BLaER1 treated with 17β-estradiol and CSF1 and Interleukin-3, amounts not matched to agents 10 nM and 100 nM (cell line): Measurements from ENCODE around the gene FAM111A.
A peak's percentile ranks its signal among the peaks of the same experiment; 100 is the strongest.

Experiments
- H3K27ac ChIP-seq, 11 experiments: shearing (Covaris generic); formaldehyde crosslinking; 2 replicates each; pipeline ENCODE4 v1.8.1; 2022
- H3K27me3 ChIP-seq, 11 experiments: shearing (Covaris generic); formaldehyde crosslinking; 2 replicates each; pipeline ENCODE4 v1.8.1; 2022
- H3K36me3 ChIP-seq, 11 experiments: shearing (Covaris generic); formaldehyde crosslinking; 2 replicates each; pipeline ENCODE4 v1.8.1; 2022
- H3K4me1 ChIP-seq, 10 experiments: shearing (Covaris generic); formaldehyde crosslinking; 2 replicates each; pipeline ENCODE4 v1.8.1; 2022
- H3K4me2 ChIP-seq, 11 experiments: shearing (Covaris generic); formaldehyde crosslinking; 2 replicates each; pipeline ENCODE4 v1.8.1; 2022
- H3K4me3 ChIP-seq, 10 experiments: shearing (Covaris generic); formaldehyde crosslinking; 2 replicates each; pipeline ENCODE4 v1.8.1; 2022
- H3K9ac ChIP-seq, 11 experiments: shearing (Covaris generic); formaldehyde crosslinking; 2 replicates each; pipeline ENCODE4 v1.8.1; 2022
- H3K9me3 ChIP-seq, 11 experiments: shearing (Covaris generic); formaldehyde crosslinking; replicated peaks in 1 of 11; 2 replicates each; pipeline ENCODE4 v1.8.1; 2022
- H4K20me1 ChIP-seq, 11 experiments: shearing (Covaris generic); formaldehyde crosslinking; 2 replicates each; pipeline ENCODE4 v1.8.1; 2022
- Cebpa-rat ChIP-seq, 11 experiments: shearing (Covaris generic); IDR thresholded peaks; 2 replicates each; pipeline ENCODE4 v1.8.1; 2022

The FAM111A gene

DNA sequence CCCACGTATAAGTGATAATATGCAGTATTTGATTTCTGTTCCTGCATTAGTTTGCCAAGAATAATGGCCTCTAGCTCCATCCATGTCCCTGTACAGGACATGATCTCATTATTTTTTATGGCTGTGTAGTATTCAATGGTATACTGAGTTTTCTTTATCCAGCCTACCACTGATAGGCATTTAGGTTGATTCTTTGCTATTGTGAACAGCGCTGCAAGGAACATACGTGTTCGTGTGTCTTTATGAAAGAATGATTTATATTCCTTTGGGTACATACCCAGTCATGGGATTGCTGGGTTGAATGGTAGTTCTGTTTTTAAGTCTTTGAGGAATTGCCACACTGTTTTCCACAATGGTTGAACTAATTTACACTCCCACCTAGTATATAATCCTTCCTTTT is 1.5 kb upstream of the FAM111A start:
- no peak for TF ChIP-seq Cebpa-rat (IDR thresholded peaks at IDR 0.05)
- Histone ChIP-seq H3K4me3 (no peak overlapping the region), H3K9me3 (no peaks in the 10 kb centered on the region), H4K20me1 (no peaks in the 10 kb centered on the region), H3K4me1 (peaks cover 23 to 50% (median 42%) of the 10 kb centered on the region in 10 experiments), H3K27me3 (no peaks in the 10 kb centered on the region), H3K36me3 (peaks cover 0 to 19% (median 0%) of the 10 kb centered on the region in 11 experiments; a peak in 4 of 22 replicates), H3K9ac (no peak overlapping the region; a peak in 3 of 22 replicates), H3K27ac (peak overlapping the region in 1 of 11 experiments; percentile 90; a peak in 1 of 22 replicates), H3K4me2 (peak overlapping the region in 9 of 11 experiments; percentile 25 to 96 (median 90); a peak in 11 of 22 replicates)

DNA sequence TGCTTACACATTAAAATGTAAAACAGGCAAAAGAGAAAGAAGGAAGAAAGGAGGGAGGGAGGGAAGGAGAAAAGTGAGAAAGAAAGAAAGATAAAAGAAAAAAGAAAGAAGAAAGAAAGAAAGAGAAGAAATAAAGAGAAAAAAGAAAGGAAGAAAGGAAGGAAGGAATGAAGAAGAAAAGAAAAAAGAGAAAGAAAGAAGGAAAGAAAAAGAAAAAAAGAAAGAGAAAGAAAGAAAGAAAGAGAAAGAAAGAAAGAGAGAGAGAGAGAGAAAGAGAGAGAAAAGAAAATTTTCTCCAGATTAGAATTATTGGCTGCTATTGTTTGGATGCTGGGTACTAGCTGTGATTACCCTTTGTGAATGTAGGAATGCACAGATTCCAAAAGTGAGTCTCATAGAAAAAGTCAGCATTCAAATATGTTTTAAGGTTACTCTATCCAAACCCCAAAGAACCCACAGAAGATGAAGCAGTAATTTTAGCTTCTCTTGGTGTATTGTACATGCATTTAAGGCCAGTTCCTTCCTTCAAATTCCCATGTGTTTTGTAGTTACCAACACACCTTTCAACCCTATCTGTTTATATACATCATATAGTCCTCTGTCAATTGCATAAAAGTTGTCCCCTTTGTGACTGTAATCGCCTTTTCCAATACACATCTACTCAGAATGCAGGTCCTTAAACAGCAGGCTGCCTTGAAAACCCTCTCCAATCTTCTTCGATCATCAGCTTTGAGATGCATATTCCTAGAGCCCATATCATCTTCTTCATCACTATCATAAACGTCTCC is 789 bp upstream of the FAM111A start:
- H3K4me1 ChIP-seq = peaks cover 30 to 53% (median 47%) of the 10 kb centered on the region in 10 experiments

GRCh38 chr11:59144096-59144495 is 1.4 kb downstream of the FAM111A start:
- Histone ChIP-seq H3K9ac (peak overlapping the region; percentile 83 to 92 (median 88)), H3K4me2 (peak overlapping the region; percentile 80 to 96 (median 91)), H3K9me3 (no peaks in the 10 kb centered on the region), H3K4me1 (peaks cover 45 to 70% (median 61%) of the 10 kb centered on the region in 10 experiments), H3K36me3 (peaks cover 8 to 32% (median 14%) of the 10 kb centered on the region in 11 experiments; a peak in 20 of 22 replicates), H4K20me1 (no peaks in the 10 kb centered on the region), H3K27me3 (no peaks in the 10 kb centered on the region), H3K27ac (peak overlapping the region; percentile 72 to 98 (median 92)), H3K4me3 (peak overlapping the region; percentile 69 to 83 (median 77))
- TF ChIP-seq Cebpa-rat (IDR thresholded peaks at IDR 0.05) = no peak

More for the DNA sequence above, 789 bp upstream of the FAM111A start:
- peak overlapping the region; percentile 69 to 83 (median 77) for H3K4me3 ChIP-seq
- H3K9me3 ChIP-seq = no peaks in the 10 kb centered on the region
- TF ChIP-seq Cebpa-rat (IDR thresholded peaks at IDR 0.05) = no peak
- peak overlapping the region; percentile 80 to 96 (median 91) for H3K4me2 ChIP-seq
- no peaks in the 10 kb centered on the region for H4K20me1 ChIP-seq
- H3K27me3 ChIP-seq = no peaks in the 10 kb centered on the region
- peak overlapping the region in 10 of 11 experiments; percentile 81 to 98 (median 92); a peak in 20 of 22 replicates for H3K27ac ChIP-seq
- H3K36me3 ChIP-seq = peaks cover 0 to 26% (median 3%) of the 10 kb centered on the region in 11 experiments; a peak in 9 of 22 replicates
- H3K9ac ChIP-seq = peak overlapping the region; percentile 82 to 92 (median 86)

- Histone ChIP-seq H3K9ac (peak overlapping the region; percentile 83 to 92 (median 88)), H3K36me3 (peaks cover 15 to 39% (median 21%) of the 10 kb centered on the region in 11 experiments; a peak in 20 of 22 replicates), H3K27ac (peak overlapping the region; percentile 72 to 98 (median 92)), H4K20me1 (no peaks in the 10 kb centered on the region), H3K4me1 (peaks cover 49 to 70% (median 61%) of the 10 kb centered on the region in 10 experiments), H3K4me3 (peak overlapping the region; percentile 69 to 83 (median 77)), H3K9me3 (no peaks in the 10 kb centered on the region), H3K27me3 (no peaks in the 10 kb centered on the region), H3K4me2 (peak overlapping the region; percentile 80 to 96 (median 91))
- no peak for TF ChIP-seq Cebpa-rat (IDR thresholded peaks at IDR 0.05)
Observed at GRCh38 chr11:59144579-59145345, 2.1 kb downstream of the FAM111A start.

DNA sequence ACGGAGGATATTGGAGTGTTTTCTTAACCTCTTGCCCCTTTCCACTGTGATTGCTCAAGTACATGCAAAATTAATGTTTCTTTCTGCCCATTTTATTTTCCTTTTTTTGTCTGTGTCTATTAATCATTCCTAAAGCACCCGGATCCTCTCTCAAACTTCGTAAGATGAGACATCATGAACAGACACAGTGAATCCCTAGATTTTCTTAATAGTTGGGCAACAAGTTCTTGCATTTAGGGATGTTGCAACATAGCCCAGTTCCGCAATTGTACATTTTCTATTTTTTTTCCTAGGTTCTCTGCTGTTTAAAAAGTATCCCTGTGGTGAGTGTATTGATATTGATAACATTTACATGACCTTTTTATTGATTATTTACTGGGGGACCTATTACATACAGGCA is 2.9 kb downstream of the FAM111A start:
- peak in 8 of 11 experiments; percentile 69 to 97 (median 82); a peak in 12 of 22 replicates for TF ChIP-seq Cebpa-rat (IDR thresholded peaks at IDR 0.05)
- Histone ChIP-seq H3K27ac (peak overlapping the region; percentile 72 to 98 (median 92)), H3K36me3 (peaks cover 22 to 46% (median 29%) of the 10 kb centered on the region in 11 experiments; a peak in 20 of 22 replicates), H3K27me3 (no peaks in the 10 kb centered on the region), H4K20me1 (no peaks in the 10 kb centered on the region), H3K4me3 (peak overlapping the region; percentile 69 to 83 (median 77)), H3K4me2 (peak overlapping the region; percentile 80 to 96 (median 91)), H3K9me3 (no peaks in the 10 kb centered on the region), H3K9ac (peak overlapping the region; percentile 83 to 92 (median 88)), H3K4me1 (peaks cover 50 to 70% (median 61%) of the 10 kb centered on the region in 10 experiments)

GRCh38 chr11:59151761-59152160 is 9.1 kb downstream of the FAM111A start:
- peaks cover 43 to 85% (median 73%) of the 10 kb centered on the region in 11 experiments for H3K36me3 ChIP-seq

DNA sequence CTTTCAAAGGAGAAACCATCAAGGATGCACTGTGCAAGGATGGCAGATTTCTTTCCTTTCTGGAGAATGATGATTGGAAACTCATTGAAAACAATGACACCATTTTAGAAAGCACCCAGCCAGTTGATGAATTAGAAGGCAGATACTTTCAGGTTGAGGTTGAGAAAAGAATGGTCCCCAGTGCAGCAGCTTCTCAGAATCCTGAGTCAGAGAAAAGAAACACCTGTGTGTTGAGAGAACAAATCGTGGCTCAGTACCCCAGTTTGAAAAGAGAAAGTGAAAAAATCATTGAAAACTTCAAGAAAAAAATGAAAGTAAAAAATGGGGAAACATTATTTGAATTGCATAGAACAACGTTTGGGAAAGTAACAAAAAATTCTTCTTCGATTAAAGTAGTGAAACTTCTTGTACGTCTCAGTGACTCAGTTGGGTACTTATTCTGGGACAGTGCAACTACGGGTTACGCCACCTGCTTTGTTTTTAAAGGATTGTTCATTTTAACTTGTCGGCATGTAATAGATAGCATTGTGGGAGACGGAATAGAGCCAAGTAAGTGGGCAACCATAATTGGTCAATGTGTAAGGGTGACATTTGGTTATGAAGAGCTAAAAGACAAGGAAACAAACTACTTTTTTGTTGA is 9.8 kb downstream of the FAM111A start:
- no peak overlapping the region for H3K27ac ChIP-seq
- H3K27me3 ChIP-seq = no peaks in the 10 kb centered on the region
- peaks cover 0 to 8% (median 0%) of the 10 kb centered on the region in 11 experiments; a peak in 2 of 22 replicates for H4K20me1 ChIP-seq
- no peak for TF ChIP-seq Cebpa-rat (IDR thresholded peaks at IDR 0.05)
- no peak overlapping the region for H3K4me3 ChIP-seq
- no peaks in the 10 kb centered on the region for H3K9me3 ChIP-seq
- H3K9ac ChIP-seq = no peak overlapping the region
- H3K4me2 ChIP-seq = no peak overlapping the region
- H3K4me1 ChIP-seq = peaks cover 13 to 26% (median 18%) of the 10 kb centered on the region in 10 experiments
- H3K36me3 ChIP-seq = peaks cover 43 to 78% (median 72%) of the 10 kb centered on the region in 11 experiments

More at GRCh38 chr11:59151761-59152160, 9.1 kb downstream of the FAM111A start:
- H3K27me3 ChIP-seq = no peaks in the 10 kb centered on the region
- H3K4me1 ChIP-seq = peaks cover 15 to 26% (median 18%) of the 10 kb centered on the region in 10 experiments
- peaks cover 0 to 8% (median 0%) of the 10 kb centered on the region in 11 experiments; a peak in 2 of 22 replicates for H4K20me1 ChIP-seq
- no peak overlapping the region for H3K4me3 ChIP-seq
- no peak overlapping the region for H3K27ac ChIP-seq
- no peak overlapping the region for H3K4me2 ChIP-seq
- no peak overlapping the region for H3K9ac ChIP-seq
- TF ChIP-seq Cebpa-rat (IDR thresholded peaks at IDR 0.05) = no peak
- H3K9me3 ChIP-seq = no peaks in the 10 kb centered on the region

DNA sequence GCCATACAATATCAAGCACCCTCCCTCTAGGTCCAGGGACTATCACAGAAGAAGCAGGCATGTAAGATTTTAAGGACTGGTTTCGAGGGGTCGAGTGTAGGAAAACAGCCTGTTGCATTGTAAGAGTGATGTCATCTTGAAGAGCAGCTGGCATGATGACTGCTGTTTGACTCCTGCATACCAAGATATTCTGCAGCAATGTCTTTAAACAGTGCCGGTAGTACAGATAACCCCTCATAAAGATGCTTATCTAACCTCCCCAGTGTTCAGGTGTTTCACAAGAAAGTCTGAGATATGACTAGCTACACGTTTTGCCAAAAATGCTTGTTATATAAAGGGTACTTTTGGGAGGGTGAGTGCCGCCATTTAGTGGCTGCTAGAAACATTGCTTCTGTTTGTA is 12.0 kb downstream of the FAM111A start:
- H3K27me3 ChIP-seq = no peaks in the 10 kb centered on the region
- no peak overlapping the region for H3K9ac ChIP-seq
- H3K9me3 ChIP-seq = no peaks in the 10 kb centered on the region
- peaks cover 0 to 8% (median 0%) of the 10 kb centered on the region in 11 experiments; a peak in 2 of 22 replicates for H4K20me1 ChIP-seq
- H3K4me2 ChIP-seq = no peak overlapping the region
- H3K27ac ChIP-seq = no peak overlapping the region
- peaks cover 16 to 28% (median 23%) of the 10 kb centered on the region in 10 experiments for H3K4me1 ChIP-seq
- H3K4me3 ChIP-seq = no peak overlapping the region
- no peak for TF ChIP-seq Cebpa-rat (IDR thresholded peaks at IDR 0.05)
- peaks cover 30 to 58% (median 53%) of the 10 kb centered on the region in 11 experiments for H3K36me3 ChIP-seq
